ENCODE results near the gene DBF4B.

GRCh38 chr17:44760474-44761308 is 52.2 kb downstream of the DBF4B start:
- TF ChIP-seq, protein P1, sequence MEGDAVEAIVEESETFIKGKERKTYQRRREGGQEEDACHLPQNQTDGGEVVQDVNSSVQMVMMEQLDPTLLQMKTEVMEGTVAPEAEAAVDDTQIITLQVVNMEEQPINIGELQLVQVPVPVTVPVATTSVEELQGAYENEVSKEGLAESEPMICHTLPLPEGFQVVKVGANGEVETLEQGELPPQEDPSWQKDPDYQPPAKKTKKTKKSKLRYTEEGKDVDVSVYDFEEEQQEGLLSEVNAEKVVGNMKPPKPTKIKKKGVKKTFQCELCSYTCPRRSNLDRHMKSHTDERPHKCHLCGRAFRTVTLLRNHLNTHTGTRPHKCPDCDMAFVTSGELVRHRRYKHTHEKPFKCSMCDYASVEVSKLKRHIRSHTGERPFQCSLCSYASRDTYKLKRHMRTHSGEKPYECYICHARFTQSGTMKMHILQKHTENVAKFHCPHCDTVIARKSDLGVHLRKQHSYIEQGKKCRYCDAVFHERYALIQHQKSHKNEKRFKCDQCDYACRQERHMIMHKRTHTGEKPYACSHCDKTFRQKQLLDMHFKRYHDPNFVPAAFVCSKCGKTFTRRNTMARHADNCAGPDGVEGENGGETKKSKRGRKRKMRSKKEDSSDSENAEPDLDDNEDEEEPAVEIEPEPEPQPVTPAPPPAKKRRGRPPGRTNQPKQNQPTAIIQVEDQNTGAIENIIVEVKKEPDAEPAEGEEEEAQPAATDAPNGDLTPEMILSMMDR (IDR thresholded peaks at IDR 0.05) = no peak
- TF ChIP-seq POLR2A (IDR thresholded peaks at IDR 0.05) = no peak
